ENCODE data around the gene IFNL1. TPM values are rescaled to one million over a fixed set of nuclear protein-coding genes. Genes with fewer than 3 reads are reported as not detected.
A peak's percentile ranks its signal among the peaks of the same experiment; 100 is the strongest.

Gene IFNL1
- total RNA-seq, 1 experiment from 2014 or later: not detected

GRCh38 chr19:39307046-39307821 lies 11.0 kb downstream of the IFNL1 start:
- no TSS peak for BruUV-seq (replicated peaks)
- peak overlapping the region; percentile 65 for H3K4me3 ChIP-seq (ENCODE audit: low read depth, low read length)
- Mint-ChIP-seq H3K4me3 (ENCODE audit: unreplicated experiment) (peak overlapping the region; percentile 86), H3K27me3 (ENCODE audit: insufficient read depth, unreplicated experiment) (no peaks in the 10 kb centered on the region), H3K9me3 (ENCODE audit: unreplicated experiment) (no peaks in the 10 kb centered on the region), H3K4me1 (ENCODE audit: low read depth, unreplicated experiment) (peaks cover 60% of the 10 kb centered on the region), H3K27ac (ENCODE audit: unreplicated experiment) (peak overlapping the region; percentile 91), H3K36me3 (ENCODE audit: insufficient read depth, unreplicated experiment) (peaks cover 71% of the 10 kb centered on the region)
- peaks cover 59% of the 10 kb centered on the region for H3K4me1 ChIP-seq
- H3K9me3 ChIP-seq: no peaks in the 10 kb centered on the region
- no peaks in the 10 kb centered on the region; the same call in 1 of the 2 replicates for H3K36me3 ChIP-seq (ENCODE audit: control insufficient read depth, insufficient read depth, low read length)
- DNase-seq: peak; percentile 89 to 91
- no peaks in the 10 kb centered on the region for H3K27me3 ChIP-seq (replicated peaks; ENCODE audit: control insufficient read depth, insufficient read depth, low read length)
- no peak for TF ChIP-seq CTCF (IDR thresholded peaks at IDR 0.05; ENCODE audit: insufficient read depth in 1 of 2, low read depth in 1 of 2, low read length in 1 of 2, severe bottlenecking in 1 of 2, unreplicated experiment in 1 of 2)
- ChIA-PET CTCF (no interaction called here), POLR2A (interaction anchor here (0.7 kb wide), 1 partner anchor 33 kb away, joined by 4 read pairs; no protein-coding TSS in a partner anchor)
- intact Hi-C loops (cut with micrococcal nuclease; ENCODE audit: unreplicated experiment): no loop called here

DNA sequence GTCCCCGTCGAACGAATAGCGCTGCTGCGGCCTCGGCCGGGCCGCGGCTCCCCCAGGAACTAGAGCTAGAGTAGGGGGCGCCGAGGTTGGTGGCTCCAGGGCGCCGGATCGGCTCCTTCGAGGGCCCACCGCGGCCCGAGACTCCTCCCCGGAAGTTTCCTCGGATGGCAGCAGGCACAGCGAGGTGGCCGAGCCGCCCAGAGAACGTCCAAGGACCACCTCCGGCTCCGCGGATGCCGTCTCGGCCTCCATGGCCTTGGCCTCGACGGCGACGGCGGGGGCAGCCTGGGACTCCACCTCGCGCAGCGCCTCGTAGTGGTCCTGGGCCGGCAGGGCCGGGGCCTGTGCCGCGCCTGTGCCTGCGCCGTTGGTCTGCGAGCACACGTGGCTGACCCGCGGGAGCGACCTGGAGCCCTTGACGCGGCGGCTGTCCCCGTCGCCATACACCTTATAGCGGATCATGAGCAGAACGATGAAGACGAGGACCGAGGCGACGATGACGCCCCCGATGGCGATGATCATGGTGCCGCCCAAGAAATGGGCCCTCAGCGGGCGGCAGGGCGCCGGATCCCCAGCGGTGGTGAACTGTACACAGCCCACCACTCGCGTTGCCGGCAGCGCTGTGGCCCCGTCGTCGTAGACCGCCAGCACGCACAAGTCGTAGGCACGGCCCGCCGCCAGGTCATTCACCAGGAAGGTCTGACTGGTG lies 11.8 kb downstream of the IFNL1 start:
- ChIA-PET POLR2A (interaction anchor here (0.7 kb wide), 1 partner anchor 33 kb away, joined by 4 read pairs; no protein-coding TSS in a partner anchor), CTCF (no interaction called here)
- Mint-ChIP-seq H3K4me1 (ENCODE audit: low read depth, unreplicated experiment) (peaks cover 56% of the 10 kb centered on the region), H3K9me3 (ENCODE audit: unreplicated experiment) (no peaks in the 10 kb centered on the region), H3K36me3 (ENCODE audit: insufficient read depth, unreplicated experiment) (peaks cover 77% of the 10 kb centered on the region), H3K27ac (ENCODE audit: unreplicated experiment) (peak overlapping the region; percentile 60), H3K27me3 (ENCODE audit: insufficient read depth, unreplicated experiment) (no peaks in the 10 kb centered on the region), H3K4me3 (ENCODE audit: unreplicated experiment) (peak overlapping the region; percentile 86)
- Histone ChIP-seq H3K4me3 (ENCODE audit: low read depth, low read length) (peak overlapping the region; percentile 65), H3K36me3 (ENCODE audit: control insufficient read depth, insufficient read depth, low read length) (no peaks in the 10 kb centered on the region; the same call in 1 of the 2 replicates), H3K27me3 (replicated peaks; ENCODE audit: control insufficient read depth, insufficient read depth, low read length) (no peaks in the 10 kb centered on the region), H3K4me1 (peaks cover 54% of the 10 kb centered on the region), H3K9me3 (no peaks in the 10 kb centered on the region)
- intact Hi-C loops (cut with micrococcal nuclease; ENCODE audit: unreplicated experiment): loop anchor here (1.0 to 2.0 kb wide), 2 partner anchors 12 to 57 kb away; partner anchors contain the start of gene LRFN1
- DNase-seq: peak in 1 of 2 experiments; percentile 73
- TF ChIP-seq CTCF (IDR thresholded peaks at IDR 0.05; ENCODE audit: insufficient read depth in 1 of 2, low read depth in 1 of 2, low read length in 1 of 2, severe bottlenecking in 1 of 2, unreplicated experiment in 1 of 2): peak in 1 of 2 experiments; percentile 19
- TSS peak; percentile 19 for BruUV-seq (replicated peaks)

All from Caco-2 (cell line).